Hindlimb muscle (tissue), 1 donor: ENCODE measurements around the gene FRMPD2. TPM values are rescaled to one million over a fixed set of nuclear protein-coding genes. Genes with fewer than 3 reads are reported as not detected.

ENCODE experiments used
- polyA plus RNA-seq: library from polyadenylated mRNA; unstranded; fragments of 120-200 nt; gene quantifications from one replicate; pipeline ENCODE4 v1.2.1, GENCODE V29; 2013; ENCODE audit not compliant: insufficient read length

The FRMPD2 gene
- polyA plus RNA-seq, 1 donor = 0.09 TPM

Other genes starting within 250 kb of the FRMPD2 start
- gene MAPK8, start 32.0 kb upstream of the FRMPD2 start, polyA plus RNA-seq = 38.8 TPM